HG03460 (cell line): ENCODE results near the gene UBE2O.

ENCODE experiments used
- ATAC-seq: cut with Tn5 transposase; IDR thresholded peaks from one replicate; pipeline ENCODE4 v1.9.1; 2021; ENCODE audit not compliant: unreplicated experiment

UBE2O gene

GRCh38 chr17:76468634-76469010, 15.7 kb upstream of the UBE2O start:
- ATAC-seq, result no peak

DNA sequence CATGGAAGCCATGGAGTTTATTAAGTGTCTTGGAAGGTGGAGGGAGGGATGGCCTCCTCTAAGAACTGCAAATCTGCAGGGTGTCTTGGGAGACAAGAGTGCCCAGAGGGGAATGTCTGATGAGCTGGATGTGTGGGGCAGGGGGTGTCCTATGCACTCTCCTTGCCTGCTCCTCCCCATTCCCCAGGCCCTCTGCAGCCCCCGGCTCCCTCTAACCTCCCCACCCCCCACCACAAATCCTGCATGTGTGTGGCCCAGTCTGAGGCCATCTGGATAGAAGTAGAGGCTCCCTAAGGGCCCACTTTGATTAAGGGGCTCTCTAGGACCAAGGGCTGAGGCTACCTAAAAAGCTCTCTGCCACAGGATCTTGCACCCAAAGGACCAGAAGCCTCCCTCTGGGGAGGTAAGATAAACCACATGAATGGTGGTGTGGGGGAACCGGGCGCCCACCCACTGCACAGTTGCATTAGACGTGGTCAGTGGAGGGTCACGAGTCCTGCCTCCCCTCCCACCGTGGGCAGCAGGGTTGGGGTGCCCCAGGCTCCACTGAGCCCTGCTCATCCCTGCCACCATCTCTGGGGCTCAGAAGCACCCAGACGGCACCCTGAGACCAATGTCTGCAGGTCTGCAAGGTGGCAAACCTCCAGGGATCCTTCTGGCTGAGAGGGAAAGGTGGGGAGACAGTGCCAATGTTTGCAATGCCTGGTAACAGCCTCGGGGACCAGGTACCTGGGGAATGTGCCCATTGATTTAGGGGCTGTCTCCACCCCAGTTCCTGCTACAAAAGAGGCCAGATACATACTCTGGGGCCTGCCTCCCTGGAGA, 15.1 kb upstream of the UBE2O start:
- no peak for ATAC-seq

DNA sequence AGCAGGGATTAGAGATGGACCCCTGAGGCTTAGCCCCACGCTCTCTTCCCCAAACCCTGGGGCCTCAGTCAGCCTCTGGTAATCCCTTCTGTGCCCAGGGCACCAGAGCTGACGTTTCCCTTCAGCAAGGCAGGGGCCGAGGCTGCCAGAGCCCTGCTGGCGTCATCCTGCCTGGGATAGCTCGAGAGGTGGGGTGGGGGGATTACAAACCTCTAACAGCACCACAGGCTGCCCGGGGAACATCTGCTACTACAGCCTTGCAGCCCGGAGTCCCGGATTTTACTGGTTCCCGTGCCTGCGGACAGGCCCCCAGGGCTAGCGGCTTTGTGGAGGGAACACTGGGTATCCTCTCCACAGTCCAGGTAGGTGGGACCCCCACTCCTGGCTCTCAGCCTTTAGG, 14.4 kb upstream of the UBE2O start, which contains the start of gene AANAT:
Gene AANAT (plus strand): TSS at position 238 of the 400 bp plus-strand sequence. CDS start 1,144 bp downstream, outside the sequence.
- ATAC-seq, result no peak

- no peak for ATAC-seq
Measured at GRCh38 chr17:76466775-76467130, 13.8 kb upstream of the UBE2O start.

DNA sequence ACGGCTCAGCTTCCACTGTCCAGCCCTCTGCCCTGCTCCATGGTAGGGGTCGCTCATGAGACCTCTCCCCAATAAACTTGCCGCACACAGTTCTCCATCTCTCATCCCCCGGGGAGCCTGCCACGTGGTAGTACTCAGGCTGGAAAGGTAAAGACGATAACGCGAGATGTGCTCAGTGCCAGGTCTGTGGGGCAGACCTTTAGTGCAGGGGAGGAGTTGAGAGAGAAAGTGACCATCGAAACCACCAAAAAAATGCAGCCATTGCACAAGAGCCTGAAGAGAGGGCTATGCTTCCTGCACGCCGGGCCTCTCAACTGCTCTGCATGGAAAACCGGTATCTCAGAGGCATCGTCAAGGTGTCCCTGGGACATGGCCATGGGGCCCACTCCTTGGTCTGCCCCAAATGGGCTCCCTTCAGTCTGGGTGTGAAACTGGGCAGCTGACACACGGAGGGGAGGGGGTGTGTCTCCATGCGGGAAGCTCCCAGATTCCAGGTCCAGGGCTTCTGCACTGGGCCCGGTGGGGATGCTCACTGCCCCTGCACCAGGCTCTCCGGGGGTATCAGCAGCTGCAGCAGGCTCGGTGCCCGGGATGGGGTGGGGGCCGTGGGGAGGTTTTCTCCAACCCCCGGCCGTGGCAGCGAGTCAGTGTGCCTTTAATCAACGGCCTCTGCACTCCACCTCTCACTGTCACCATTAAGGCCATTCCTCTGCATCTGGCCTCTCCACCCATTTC, 9.8 kb upstream of the UBE2O start:
- no peak for ATAC-seq

DNA sequence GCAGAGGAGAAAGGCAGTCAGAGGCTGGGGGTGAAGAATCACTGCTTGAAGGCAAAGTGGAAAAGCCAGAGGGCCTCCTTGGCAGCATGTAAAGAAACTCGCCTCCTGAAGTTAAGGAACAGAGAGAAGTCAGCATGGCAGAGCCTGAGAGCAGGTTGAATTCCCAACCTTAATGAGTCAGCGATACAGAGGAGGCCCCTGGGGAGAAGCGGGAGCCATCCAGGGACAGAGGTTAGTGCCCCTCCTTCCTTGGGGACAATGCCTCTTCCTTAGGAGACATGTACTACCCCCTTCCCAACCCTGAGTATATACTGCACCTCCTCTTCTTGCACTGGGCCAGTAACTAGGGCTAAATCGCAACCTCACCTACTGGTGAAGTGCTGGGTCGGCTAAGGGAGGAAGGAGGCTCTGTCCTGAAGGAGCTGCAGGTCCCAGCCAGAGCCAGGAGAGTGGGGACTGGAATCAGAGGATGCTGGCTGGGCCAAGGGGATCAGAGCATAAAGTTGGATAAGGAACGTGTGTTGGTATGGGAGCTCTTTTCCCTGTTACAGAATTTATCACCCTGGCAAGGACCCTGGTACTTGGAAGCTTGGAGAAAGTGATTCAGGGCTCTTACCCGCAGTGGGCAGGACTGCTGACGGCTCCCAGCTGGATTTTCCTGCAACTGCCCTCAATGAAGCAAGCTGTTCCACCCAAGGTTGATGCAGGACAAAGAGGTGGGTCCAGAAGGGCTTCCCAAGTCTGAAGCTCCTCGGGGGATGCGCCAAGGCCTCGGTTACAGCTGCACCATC, 9.0 kb upstream of the UBE2O start:
- ATAC-seq, result no peak

DNA sequence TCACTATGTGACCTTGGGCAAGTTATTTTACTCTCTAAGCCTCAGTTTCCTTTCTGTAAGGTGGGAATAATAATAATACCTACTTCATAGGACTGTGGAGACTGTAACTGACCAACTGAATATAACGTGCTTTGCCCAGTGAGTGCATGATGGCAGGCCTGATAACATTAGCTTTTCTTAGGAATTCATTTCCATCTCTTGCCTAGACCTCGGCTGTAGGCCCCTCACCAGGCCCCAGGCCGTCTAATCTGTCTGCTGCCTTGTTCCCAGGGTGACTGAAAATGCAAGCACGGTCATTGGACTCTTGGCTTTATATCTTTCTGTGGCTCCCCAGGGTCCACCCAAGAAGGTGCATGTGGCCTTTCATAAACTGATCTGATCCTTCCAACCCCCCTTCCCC, 6.7 kb upstream of the UBE2O start:
- no peak for ATAC-seq

- ATAC-seq, result no peak
Measured at GRCh38 chr17:76458580-76459490, 5.9 kb upstream of the UBE2O start.

DNA sequence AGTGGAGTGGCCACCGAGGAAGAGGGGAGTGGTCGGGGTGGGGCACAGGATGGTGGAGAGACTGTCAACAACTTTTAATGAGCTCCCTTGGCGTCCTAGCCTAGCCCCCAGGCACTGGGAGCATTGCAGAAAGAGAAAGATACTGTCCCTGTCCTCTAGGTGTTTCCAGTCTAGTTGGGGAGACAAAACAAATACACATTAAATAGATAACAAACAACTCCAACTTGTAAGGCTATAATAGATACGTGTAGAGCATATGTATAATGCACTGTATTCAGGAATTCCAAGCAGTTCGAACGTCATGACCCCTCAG, 435 bp upstream of the UBE2O start:
- ATAC-seq, result no peak

DNA sequence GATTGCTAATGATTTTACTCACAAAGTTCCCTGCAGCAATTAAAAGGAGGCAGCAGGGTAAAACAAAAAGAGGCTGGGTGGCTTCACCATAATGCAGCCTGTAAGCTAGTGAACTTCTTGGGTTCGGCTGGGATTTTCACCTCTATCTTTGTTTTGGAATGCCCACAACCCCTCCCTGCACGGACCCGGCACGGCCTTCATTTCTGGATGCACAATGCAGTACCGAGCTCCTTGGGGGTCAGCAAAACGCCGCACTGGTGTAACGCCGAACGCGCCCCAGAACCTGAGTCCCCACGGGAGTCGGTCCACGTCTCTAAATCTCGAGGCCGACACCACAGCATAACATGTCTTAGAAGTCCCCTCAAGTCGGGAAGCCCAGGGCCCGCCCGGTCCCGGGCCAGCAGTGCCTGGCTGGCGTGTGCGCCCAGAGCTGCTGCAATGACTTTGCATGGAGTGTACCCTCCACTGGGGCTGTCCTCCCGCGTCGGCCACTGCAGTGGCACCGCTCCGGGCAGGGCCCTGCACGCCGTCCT, 759 bp downstream of the UBE2O start:
- peak; percentile 12 for ATAC-seq

- no peak for ATAC-seq
Measured at GRCh38 chr17:76451506-76451905, 1.4 kb downstream of the UBE2O start.

DNA sequence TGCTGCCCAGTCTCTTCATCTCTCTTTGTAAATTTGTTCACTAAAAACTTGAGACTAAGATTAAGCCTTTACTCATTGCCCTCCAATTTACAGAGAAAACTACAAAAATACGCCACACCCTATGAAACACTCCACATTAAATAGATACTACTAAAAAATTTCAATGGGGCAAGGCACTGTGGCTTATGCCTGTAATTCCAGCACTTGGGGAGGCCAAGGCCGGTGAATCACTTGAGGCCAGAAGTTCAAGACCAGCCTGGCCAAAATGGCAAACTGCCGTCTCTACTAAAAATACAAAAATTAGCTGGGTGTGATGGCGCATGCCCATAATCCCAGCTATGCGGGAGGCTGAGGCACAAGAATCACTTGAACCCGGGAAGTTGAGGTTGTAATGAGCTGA, 3.8 kb downstream of the UBE2O start:
- no peak for ATAC-seq

- ATAC-seq, result no peak
Measured at GRCh38 chr17:76447931-76448652, 4.9 kb downstream of the UBE2O start.

DNA sequence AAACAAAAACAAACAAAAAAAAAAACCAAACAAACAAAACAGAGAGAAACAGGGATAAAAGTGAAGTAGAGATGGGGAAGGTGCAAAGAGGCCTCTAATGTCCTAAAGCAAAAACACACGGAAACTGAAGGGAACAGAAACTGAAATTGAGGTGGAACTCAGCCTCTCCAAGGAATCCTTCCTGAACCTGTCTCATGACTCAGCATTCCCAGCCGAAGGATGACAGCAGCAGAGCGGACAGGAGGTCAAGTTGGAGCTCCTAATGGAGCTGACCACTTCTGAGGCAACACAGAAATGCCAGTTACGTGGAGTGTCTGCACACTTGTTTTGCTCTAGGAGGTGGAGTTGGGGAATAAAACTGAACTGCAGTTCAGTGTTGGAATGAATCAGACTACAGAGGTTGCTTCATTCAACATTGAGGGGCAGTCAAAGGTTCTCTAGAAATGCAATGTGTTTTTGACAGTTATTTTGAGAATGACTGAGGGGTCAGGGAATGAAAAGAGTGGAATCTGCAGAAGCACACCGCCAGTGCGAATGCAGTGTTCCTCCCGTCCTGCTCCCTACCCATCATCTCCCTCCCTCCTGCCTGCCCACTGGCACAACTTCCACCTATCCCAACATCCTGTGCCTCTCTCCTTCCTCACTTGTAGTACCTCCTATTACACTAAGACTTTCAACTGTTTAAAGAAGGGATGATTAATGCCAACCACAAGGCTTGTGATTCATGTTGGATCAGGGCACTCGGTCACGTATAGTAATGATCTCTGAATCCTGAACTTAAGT, 6.3 kb downstream of the UBE2O start:
- no peak for ATAC-seq

DNA sequence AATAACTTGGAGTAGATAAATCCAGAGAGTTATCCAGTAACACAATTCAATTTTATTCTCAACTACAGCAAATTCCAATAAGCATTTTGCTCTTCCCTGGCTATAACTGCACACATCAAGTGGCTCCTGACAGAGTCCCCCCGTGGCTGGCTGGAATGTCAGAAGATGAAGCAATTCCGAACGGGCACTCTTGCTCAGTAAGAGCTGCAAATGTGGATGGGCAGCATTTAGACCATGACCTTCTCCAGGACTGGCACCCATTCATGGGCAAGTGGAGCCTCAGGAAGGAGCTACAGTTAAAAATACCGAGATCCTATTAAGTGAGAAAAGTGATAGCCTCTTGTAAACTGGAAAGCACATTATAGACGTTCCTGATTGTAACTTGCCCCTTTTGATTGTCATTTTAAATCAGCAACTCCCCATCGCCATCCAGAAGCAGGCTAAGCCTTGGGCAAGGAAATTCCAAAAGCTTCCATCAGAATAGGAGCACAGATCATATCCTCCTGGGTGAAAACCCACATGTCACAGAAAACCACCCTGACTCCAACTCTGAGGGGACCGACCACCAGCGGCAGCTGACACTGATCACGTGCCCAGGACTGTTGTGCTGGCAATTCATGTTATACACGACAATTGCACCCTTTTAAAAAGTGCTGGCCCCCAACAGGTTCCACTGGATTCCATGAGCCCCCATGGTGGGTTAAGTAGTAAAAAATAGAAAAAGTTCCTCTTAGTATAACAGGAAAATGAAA, 7.1 kb downstream of the UBE2O start:
- no peak for ATAC-seq

DNA sequence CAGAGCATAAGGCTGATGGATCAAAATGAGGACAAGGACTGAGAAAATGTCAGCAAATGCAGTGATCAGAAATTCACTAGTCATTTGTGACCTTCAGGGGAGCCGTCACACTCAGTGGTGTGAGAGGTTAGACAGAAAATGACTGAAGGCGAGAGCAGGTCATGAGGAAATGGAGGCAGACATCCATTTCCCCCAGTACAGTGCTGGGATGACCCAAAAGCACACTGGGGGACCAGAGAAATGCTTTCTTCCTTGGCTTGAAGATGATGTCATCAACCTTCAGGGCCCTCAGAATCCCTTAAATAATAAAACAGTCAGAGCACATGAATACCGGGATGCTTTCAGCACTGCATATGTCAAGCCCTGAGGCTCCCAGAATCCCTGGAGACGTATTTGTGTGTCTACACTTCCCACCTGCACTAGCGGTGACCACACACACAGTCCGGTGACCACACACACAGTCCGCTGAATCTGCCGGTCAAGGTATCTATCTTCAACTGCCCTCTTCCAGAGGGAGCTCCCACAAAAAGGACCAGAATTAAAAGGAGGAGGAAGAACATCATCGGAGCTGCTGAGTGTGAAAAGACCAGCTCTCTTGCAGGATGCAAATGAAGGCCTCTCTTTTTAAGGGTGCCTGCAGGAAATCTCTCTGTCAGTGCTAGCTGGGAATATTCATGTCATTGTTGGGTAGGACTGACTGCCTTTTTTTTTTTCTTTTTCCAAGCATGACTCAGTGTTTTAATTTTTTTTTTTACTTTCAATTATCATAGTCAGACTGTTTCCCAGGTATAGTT, 8.2 kb downstream of the UBE2O start:
- no peak for ATAC-seq
